NCI-H1048 (cell line): ENCODE results near the gene SLC25A42.
"Not testable (repeated sequence)": the region's sequence is repeated elsewhere in the genome, so short reads cannot be mapped to it uniquely, and the experiment has no call there.

Experiments used
- DNase-seq: peaks from one replicate; lab custom pipeline; 2025; lab: John Stamatoyannopoulos, UW

SLC25A42 gene

DNA sequence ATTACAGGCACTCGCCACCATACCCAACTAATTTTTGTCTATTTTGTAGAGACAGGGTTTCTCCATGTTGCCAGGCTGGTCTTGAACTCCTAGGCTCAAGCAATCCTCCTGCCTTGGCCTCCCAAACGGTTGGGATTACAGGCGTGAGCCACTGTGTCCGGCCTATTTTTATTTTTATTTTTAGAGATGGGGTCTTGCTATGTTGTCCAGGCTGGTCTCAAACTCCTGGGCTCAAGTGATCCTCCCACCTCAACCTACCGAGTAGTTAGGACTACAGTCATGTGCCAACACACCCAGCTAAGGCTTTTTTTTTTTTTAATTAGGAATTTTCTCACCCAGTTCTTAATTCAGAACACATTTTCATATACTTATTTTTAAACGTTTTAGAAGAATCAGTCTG is 71.9 kb downstream of the SLC25A42 start:
- not testable (repeated sequence) for DNase-seq

GRCh38 chr19:19137556-19138108 is 73.8 kb downstream of the SLC25A42 start:
- no peak for DNase-seq

GRCh38 chr19:19138109-19138981 is 74.6 kb downstream of the SLC25A42 start, which contains the start of gene TMEM161A:
Gene TMEM161A, minus strand, starts transcription at chr19:19138478. Its CDS starts 50 bp downstream, at chr19:19138428.
- peak; percentile 94 for DNase-seq

DNA sequence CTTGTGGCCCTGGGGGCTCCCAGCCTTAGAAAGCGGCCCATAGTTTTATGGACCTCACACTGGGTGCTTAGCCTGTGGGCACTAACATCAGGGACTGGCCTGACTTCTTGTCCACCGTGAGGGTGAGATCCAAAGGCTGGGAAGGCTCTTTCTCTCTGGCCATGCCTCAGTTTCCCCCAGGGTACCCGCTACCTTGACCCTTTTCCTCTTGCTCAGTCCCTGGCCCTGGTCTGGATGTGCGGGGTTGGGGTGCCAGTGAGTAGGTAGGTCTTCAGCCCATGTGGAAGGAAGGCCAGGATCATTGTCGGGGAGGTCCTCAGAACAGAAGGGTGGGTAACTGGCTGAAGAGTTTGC is 76.1 kb downstream of the SLC25A42 start:
- no peak for DNase-seq

GRCh38 chr19:19140476-19140875 is 76.7 kb downstream of the SLC25A42 start:
- DNase-seq: no peak

DNA sequence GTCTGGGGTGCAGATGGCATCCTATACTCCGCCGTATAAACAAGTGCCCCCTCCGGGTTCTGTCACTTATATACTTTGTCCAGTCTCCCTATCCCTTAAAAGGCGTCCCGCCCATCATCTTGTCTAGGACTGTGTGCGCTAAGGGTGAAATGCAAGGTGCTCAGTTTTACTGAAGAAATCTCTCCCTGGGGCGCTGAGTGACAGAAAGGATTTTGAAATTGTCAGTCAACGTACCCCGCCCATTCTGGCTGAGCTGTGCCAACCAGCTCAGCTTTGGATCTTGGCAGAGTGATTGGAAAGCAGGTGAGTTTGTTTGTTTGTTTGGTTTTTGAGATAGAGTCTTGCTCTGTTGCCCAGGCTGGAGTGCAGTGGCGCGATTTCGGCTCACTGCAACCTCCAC is 78.6 kb downstream of the SLC25A42 start:
- no peak for DNase-seq

GRCh38 chr19:19145281-19145680 is 81.5 kb downstream of the SLC25A42 start:
- DNase-seq: no peak

- DNase-seq: peak; percentile 53
Observed at GRCh38 chr19:19145684-19146608, 82.2 kb downstream of the SLC25A42 start.

DNA sequence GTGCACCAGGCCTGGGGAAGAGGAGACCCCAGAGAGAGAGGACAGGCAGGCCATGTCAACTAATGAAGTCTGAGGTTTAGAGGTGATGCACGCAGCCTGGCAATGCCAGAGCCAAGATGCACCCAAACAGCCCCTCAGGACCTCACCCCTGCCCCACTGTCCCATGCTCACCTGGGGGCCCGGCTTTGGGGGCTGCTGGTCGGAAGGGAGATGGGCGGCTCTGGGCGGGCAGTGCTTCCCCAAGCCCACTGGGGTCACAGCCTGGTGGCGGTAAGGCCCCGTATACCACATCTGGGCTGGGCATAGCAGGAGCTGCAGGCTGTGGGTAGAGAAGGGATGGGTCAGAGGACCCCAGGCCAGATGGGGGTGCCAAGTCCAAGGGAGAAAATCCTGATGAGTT is 83.1 kb downstream of the SLC25A42 start:
- DNase-seq: no peak

GRCh38 chr19:19147344-19147743 is 83.5 kb downstream of the SLC25A42 start:
- DNase-seq: no peak

GRCh38 chr19:19148504-19148903 is 84.7 kb downstream of the SLC25A42 start:
- DNase-seq: not testable (repeated sequence)

DNA sequence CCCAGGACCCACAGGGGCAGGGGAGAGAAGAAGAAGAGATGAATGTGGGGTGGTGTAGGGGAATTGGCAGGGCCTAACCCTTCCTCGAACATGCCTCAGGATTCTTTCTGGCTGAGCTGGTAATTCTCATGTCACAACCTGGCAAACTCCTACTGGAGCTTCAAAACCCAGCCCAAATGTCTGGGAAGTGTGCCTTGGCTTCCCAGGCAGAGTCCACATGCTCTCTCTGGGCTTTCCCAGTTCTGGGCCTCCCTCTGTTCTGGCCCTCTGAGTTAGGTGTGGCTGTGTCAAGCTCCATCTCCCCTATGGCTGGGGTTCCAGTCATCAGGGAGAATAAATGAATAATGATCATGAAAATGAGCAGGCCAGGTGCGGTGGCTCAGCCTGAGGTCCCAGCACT is 85.6 kb downstream of the SLC25A42 start:
- no peak for DNase-seq

GRCh38 chr19:19151418-19151817 is 87.6 kb downstream of the SLC25A42 start:
- DNase-seq: no peak

DNA sequence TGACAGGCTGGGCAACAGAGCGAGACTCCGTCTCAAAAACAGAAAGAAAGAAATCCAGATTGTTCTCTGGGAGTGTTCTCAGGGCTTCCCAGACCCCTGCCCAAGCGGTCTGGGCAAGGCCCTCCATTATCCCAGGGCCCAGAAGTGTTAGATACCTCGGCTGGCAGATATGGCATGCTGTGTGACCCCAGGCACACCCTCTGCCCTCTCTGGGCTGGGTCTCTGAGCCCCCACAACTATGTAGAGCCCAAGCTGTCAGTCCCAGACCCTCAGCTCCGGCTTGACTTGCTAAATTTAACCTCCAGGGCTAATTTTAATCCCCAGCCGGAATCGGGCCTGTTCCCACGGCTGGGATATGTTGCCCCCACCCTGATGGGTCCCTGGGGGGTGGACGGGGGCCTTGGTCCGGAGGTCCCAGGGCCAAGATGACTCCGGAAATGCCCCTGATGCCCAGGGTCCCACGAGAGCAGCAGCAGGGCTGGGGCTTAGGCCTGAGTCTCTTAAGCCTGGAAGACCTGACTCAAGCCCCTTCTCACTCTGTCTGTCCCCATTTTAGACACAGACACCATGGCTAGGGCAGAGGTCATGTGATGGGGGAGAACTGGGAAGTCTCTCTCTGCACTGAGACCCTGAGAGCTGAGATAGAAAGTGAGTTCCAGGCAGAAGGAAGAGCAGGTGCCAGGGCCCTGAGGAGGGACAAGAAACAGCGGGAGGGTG is 89.0 kb downstream of the SLC25A42 start:
- no peak for DNase-seq

DNA sequence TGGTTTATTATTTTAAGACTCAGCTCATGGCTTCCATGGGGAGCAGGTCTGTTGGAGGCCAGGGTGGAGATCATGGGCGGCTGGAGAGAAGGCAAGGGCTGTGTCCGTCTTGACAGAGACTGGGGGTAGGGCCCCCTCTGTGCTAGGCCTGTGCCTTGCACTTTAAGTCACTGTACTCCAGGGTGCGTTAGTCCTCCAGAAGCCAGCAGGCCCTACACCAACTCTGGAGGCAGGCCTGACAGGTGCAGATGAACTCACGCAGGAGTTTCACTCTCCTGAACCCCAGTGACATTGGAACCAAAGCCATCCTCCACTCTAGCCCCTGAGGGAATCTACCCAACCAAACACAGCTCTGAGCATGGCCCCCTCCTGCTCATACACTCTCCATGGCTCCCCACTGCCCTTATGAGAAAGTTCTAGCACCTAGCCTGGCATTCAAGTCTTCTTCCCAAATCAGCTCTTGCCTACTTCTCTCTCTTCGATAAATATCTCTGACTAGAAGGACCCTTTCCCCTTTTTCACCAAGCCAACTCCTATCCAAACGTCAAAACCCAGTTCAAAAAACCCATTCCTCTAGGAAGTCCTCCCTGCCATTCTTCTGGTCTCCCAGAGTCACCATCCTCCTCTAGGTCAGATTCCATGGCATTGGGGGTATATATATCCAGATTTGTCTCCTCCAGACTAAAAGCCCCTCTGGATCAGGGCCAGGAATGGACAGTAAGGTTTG is 91.1 kb downstream of the SLC25A42 start:
- DNase-seq: no peak

GRCh38 chr19:19155495-19156219 is 91.9 kb downstream of the SLC25A42 start:
- DNase-seq: no peak

DNA sequence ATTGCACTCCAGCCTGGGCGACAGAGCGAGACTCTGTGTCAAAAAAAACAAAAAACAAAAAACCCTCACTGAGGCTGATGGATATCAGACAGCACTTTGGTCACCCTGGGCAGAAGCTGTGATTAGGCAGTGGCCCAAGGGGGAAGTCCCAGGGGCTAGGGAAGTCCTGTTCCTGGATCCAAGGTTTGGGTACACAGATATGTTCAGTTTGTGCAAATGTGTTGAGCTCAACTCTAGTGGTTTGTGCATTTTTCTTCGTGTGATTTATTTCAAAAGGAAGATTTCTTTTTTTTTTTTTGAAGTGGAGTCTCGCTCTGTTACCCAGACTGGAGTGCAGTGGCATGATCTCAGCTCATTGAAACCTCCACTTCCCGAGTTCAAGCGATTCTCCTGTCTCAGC is 94.0 kb downstream of the SLC25A42 start:
- DNase-seq: no peak

GRCh38 chr19:19159534-19159933 is 95.7 kb downstream of the SLC25A42 start:
- no peak for DNase-seq

DNA sequence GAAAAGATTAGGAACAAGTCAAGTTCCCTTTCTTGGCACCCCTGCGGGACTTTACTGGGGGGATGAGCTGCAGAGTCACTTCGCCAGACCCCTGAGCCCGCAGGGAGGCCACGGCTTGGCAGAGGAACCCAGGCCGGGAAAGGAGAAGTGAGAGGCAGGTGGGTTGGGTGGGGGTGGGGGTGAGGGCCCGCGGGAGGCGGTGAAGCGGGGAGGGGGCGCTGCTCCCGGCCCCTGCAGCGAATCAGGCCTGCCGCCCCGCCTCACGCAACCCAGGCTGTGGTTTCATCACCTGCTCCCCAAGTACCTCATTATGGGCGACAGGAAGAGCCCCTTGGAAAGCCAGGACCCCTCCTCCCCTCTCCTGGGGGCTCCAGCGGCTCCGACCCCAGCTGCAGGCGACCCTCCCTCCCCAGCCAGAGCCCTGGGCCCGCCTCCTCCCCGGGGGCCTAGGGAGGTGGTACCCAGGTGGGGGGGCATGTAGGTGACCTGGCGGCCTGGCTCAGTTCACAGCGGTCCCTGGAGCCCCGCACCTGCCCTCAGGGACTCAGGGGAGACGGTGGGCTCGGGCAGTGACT is 96.8 kb downstream of the SLC25A42 start:
- no peak for DNase-seq

- DNase-seq: no peak
Observed at GRCh38 chr19:19162495-19162894, 98.7 kb downstream of the SLC25A42 start.
